Chondrocyte (in vitro differentiated cells): ENCODE data around the gene NUBPL. TPM values are rescaled to one million over a fixed set of nuclear protein-coding genes. Genes with fewer than 3 reads are reported as not detected.
"Not testable (repeated sequence)": the region's sequence is repeated elsewhere in the genome, so short reads cannot be mapped to it uniquely, and the experiment has no call there.

Experiments
- DNase-seq: peaks from one replicate; pipeline ENCODE4 v3.0.0; 2021; ENCODE audit warnings: mixed read lengths, low spot score
- H3K27ac Mint-ChIP-seq: one replicate; pipeline ENCODE4 v1.8.0; 2021; ENCODE audit warnings: mild to moderate bottlenecking, moderate library complexity, mixed read lengths; ENCODE audit not compliant: unreplicated experiment
- H3K27me3 Mint-ChIP-seq: 2 replicates; pipeline ENCODE4 v1.8.0; 2021; ENCODE audit warnings: low read depth, mixed read lengths
- H3K36me3 Mint-ChIP-seq: 2 replicates; pipeline ENCODE4 v1.8.0; 2021; ENCODE audit warnings: low read depth, mixed read lengths
- H3K4me1 Mint-ChIP-seq: 2 replicates; pipeline ENCODE4 v1.8.0; 2021; ENCODE audit warnings: low read depth, mild to moderate bottlenecking, mixed read lengths
- H3K4me3 Mint-ChIP-seq: one replicate; pipeline ENCODE4 v1.8.0; 2021; ENCODE audit warnings: mild to moderate bottlenecking, moderate library complexity, mixed read lengths; ENCODE audit not compliant: unreplicated experiment
- H3K9me3 Mint-ChIP-seq: 2 replicates; pipeline ENCODE4 v1.8.0; 2021; ENCODE audit warnings: low read depth, mixed read lengths
- total RNA-seq: library from RNA; stranded (reverse); gene quantifications from 3 replicates; pipeline ENCODE4 v1.2.1, GENCODE V29; 2021
- TF ChIP-seq, protein P1 (sequence below): fragments of 200-600 bp; sonication (generic); IDR thresholded peaks from 2 replicates; pipeline ENCODE4 v1.5.0; 2021; ENCODE audit warnings: antibody characterized with exemption, mild to moderate bottlenecking, moderate library complexity

Gene NUBPL
- total RNA-seq, 1 donor from 2014 or later, result 9.8 TPM

GRCh38 chr14:31864937-31865855 lies 304.0 kb downstream of the NUBPL start:
- H3K27me3 Mint-ChIP-seq, result no peaks in the 10 kb centered on the region
- DNase-seq, result no peak
- peaks cover 51% of the 10 kb centered on the region for H3K9me3 Mint-ChIP-seq
- H3K27ac Mint-ChIP-seq, result no peak overlapping the region
- H3K4me3 Mint-ChIP-seq, result no peak overlapping the region
- H3K36me3 Mint-ChIP-seq, result peaks cover 9% of the 10 kb centered on the region
- no peaks in the 10 kb centered on the region for H3K4me1 Mint-ChIP-seq
- TF ChIP-seq, protein P1, sequence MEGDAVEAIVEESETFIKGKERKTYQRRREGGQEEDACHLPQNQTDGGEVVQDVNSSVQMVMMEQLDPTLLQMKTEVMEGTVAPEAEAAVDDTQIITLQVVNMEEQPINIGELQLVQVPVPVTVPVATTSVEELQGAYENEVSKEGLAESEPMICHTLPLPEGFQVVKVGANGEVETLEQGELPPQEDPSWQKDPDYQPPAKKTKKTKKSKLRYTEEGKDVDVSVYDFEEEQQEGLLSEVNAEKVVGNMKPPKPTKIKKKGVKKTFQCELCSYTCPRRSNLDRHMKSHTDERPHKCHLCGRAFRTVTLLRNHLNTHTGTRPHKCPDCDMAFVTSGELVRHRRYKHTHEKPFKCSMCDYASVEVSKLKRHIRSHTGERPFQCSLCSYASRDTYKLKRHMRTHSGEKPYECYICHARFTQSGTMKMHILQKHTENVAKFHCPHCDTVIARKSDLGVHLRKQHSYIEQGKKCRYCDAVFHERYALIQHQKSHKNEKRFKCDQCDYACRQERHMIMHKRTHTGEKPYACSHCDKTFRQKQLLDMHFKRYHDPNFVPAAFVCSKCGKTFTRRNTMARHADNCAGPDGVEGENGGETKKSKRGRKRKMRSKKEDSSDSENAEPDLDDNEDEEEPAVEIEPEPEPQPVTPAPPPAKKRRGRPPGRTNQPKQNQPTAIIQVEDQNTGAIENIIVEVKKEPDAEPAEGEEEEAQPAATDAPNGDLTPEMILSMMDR, result no peak

DNA sequence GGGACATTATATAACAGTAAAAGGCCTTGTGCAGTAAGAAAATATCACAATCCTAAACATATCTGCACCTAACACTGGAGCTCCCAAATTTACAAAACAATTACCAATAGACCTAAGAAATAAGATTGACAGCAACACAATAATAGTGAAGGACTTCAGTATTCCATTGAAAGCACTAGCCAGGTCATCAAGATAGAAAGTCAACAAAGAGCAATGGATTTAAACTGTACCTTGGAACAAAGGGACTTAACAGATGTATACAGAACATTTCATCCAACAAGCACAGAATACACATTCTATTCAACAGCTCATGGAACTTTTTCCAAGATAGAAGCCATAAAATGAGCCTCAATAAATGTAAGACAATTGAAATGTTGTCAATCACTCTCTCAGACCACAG lies 306.4 kb downstream of the NUBPL start:
- Mint-ChIP-seq H3K27me3 (no peaks in the 10 kb centered on the region), H3K36me3 (peaks cover 7% of the 10 kb centered on the region), H3K4me3 (no peak overlapping the region), H3K4me1 (no peaks in the 10 kb centered on the region), H3K27ac (no peak overlapping the region), H3K9me3 (peaks cover 58% of the 10 kb centered on the region)
- no peak for DNase-seq
- TF ChIP-seq, protein P1, result no peak

- not testable (repeated sequence) for H3K4me1 Mint-ChIP-seq, H3K27me3 Mint-ChIP-seq, H3K4me3 Mint-ChIP-seq, DNase-seq, H3K27ac Mint-ChIP-seq, H3K36me3 Mint-ChIP-seq
- peaks cover 58% of the 10 kb centered on the region for H3K9me3 Mint-ChIP-seq
These were observed 306.9 kb downstream of the NUBPL start for GRCh38 chr14:31868096-31868495.

GRCh38 chr14:31876741-31877140 lies 315.5 kb downstream of the NUBPL start:
- Mint-ChIP-seq H3K36me3 (no peaks in the 10 kb centered on the region), H3K27ac (no peak overlapping the region), H3K4me1 (peaks cover 19% of the 10 kb centered on the region)

GRCh38 chr14:31877255-31877798 lies 316.1 kb downstream of the NUBPL start:
- no peaks in the 10 kb centered on the region for H3K36me3 Mint-ChIP-seq
- DNase-seq, result no peak
- H3K9me3 Mint-ChIP-seq, result peaks cover 3% of the 10 kb centered on the region
- TF ChIP-seq, protein P1, result no peak
- H3K27me3 Mint-ChIP-seq, result no peaks in the 10 kb centered on the region
- peaks cover 25% of the 10 kb centered on the region for H3K4me1 Mint-ChIP-seq
- H3K4me3 Mint-ChIP-seq, result peak overlapping the region; percentile 35
- peak overlapping the region; percentile 15 for H3K27ac Mint-ChIP-seq

More at GRCh38 chr14:31876741-31877140, 315.5 kb downstream of the NUBPL start:
- no peak overlapping the region for H3K4me3 Mint-ChIP-seq
- no peaks in the 10 kb centered on the region for H3K27me3 Mint-ChIP-seq
- TF ChIP-seq, protein P1, result no peak
- no peak for DNase-seq
- H3K9me3 Mint-ChIP-seq, result peaks cover 3% of the 10 kb centered on the region
